OCI-LY3 (cell line): ENCODE data around the gene PYM1.

Source experiments
- CTCF ChIP-seq: fragments of 200-600, 300-600 bp; sonication (generic); IDR thresholded peaks from 2 replicates; pipeline ENCODE4 v1.5.1; 2014; ENCODE audit warnings: antibody characterized with exemption, low read length, low read depth
- EZH2phosphoT487 ChIP-seq: fragments of 200-600 bp; shearing (Covaris generic); IDR thresholded peaks from 2 replicates; pipeline ENCODE4 v1.6.1; 2018; ENCODE audit warnings: antibody characterized with exemption, mixed run types, low read depth

GRCh38 chr12:55874443-55874842, 53.3 kb downstream of the PYM1 start:
- TF ChIP-seq CTCF (no peak), EZH2phosphoT487 (no peak)
